DND-41 (cell line): ENCODE results near the gene WNK2.

Experiments used
- EZH2 ChIP-seq: IDR thresholded peaks from 3 replicates; pipeline ENCODE4 v1.6.1; 2012; ENCODE audit warnings: borderline replicate concordance, low read depth, mild to moderate bottlenecking, moderate library complexity, low read length, inconsistent platforms; ENCODE audit not compliant: severe bottlenecking
- TF ChIP-seq, protein P1 (sequence below): IDR thresholded peaks from 2 replicates; pipeline ENCODE4 v1.5.1; 2012; ENCODE audit warnings: borderline replicate concordance, low read length, moderate library complexity, mild to moderate bottlenecking; ENCODE audit not compliant: poor library complexity, severe bottlenecking; ENCODE audit errors: extremely low read depth

DNA sequence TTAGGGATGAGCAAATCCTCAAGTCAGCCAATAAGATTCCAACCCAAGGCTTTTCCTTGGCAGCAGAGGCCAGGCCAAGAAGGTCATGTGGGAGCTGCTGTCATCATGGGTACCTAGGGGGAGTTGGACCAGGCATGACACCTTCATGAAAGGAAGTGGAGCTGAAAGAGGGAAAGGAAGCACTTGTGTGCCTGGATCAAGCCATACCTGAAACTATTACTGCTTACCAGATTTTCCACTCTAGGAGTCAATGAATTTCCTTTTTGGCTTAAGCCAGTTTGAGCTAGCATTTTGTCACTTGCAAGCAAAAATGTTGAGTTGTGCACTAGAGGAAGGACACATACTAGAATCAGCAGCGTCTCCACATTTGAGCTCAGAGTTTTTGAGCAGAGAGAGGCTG is 14.5 kb upstream of the WNK2 start:
- TF ChIP-seq, protein P1, sequence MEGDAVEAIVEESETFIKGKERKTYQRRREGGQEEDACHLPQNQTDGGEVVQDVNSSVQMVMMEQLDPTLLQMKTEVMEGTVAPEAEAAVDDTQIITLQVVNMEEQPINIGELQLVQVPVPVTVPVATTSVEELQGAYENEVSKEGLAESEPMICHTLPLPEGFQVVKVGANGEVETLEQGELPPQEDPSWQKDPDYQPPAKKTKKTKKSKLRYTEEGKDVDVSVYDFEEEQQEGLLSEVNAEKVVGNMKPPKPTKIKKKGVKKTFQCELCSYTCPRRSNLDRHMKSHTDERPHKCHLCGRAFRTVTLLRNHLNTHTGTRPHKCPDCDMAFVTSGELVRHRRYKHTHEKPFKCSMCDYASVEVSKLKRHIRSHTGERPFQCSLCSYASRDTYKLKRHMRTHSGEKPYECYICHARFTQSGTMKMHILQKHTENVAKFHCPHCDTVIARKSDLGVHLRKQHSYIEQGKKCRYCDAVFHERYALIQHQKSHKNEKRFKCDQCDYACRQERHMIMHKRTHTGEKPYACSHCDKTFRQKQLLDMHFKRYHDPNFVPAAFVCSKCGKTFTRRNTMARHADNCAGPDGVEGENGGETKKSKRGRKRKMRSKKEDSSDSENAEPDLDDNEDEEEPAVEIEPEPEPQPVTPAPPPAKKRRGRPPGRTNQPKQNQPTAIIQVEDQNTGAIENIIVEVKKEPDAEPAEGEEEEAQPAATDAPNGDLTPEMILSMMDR: no peak
- TF ChIP-seq EZH2: no peak
